ENCODE data around the gene ALPI. TPM values are rescaled to one million over a fixed set of nuclear protein-coding genes. Genes with fewer than 3 reads are reported as not detected.

The ALPI gene
- total and polyA plus RNA-seq, 2 donors (not counting 3 experiments of a cell fraction or from before 2014, with no cell fraction given), result not detected

DNA sequence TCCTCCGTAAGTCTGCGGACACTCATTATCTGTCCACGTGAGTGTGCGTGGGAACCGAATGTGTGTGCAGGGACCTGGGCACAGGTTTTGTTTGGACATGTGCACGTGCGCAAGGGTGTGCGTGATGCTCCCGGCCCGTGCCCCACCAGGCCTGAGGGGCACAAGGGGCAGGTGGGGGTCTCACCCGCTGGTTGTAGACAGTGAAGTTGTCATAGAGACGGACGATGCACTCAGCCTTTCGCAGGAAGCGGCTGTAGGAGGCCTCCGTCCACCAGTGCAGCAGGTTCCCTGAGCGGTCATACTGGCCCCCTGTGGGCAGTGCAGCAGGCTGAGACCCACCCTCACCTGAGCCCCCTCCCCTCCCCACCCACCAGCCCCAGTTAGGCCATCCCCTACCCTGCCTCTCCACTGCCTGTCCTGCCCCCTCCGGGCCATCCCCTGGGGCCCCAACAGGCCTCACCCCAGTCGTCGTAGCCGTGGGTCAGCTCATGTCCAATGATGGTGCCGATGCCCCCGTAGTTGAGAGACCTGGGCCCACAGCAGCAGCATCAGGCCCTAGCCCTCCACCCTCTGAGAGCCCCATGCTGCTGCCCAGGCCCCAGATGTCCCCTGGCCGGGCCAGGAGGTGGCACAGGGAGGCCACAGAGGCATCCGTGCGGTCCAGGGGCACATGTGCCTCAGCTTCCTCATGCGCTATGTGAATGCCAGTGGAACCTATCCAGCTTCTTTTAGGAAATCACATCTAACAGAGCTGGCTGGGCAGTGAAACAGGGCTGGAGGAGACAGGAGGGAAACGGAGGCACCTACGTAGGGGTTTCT, 25.6 kb downstream of the ALPI start:
- Histone ChIP-seq H3K27me3 (ENCODE audit: control insufficient read depth in 2 of 2, insufficient read depth in 2 of 2, low read length in 2 of 2) (peaks cover 15 to 24% of the 10 kb centered on the region in 2 experiments), H3K9ac (replicated peaks; ENCODE audit: extremely low read depth, insufficient read depth, low read length) (no peak overlapping the region), H3K4me1 (ENCODE audit: control insufficient read depth, extremely low read depth, insufficient read depth, low read length) (no peaks in the 10 kb centered on the region), H3K36me3 (ENCODE audit: control insufficient read depth in 2 of 2, extremely low read depth in 1 of 2, insufficient read depth in 2 of 2, low read length in 2 of 2) (no peaks in the 10 kb centered on the region), H2AFZ (ENCODE audit: low read depth, low read length) (no peak overlapping the region), H3K4me3 (replicated peaks in 1 of 3; ENCODE audit: insufficient read depth in 1 of 3, low read depth in 1 of 3, low read length in 3 of 3) (no peak overlapping the region), H3K4me2 (ENCODE audit: insufficient read depth, low read length) (no peak overlapping the region), H3K27ac (ENCODE audit: insufficient read depth, low read depth, low read length) (no peak overlapping the region), H3K79me2 (ENCODE audit: control insufficient read depth, insufficient read depth, low read length) (no peaks in the 10 kb centered on the region), H3K9me1 (replicated peaks; ENCODE audit: control insufficient read depth, extremely low read depth, insufficient read depth, low read length) (no peaks in the 10 kb centered on the region), H4K20me1 (replicated peaks; ENCODE audit: control insufficient read depth, extremely low read depth, insufficient read depth, low read length) (no peaks in the 10 kb centered on the region), H3K9me3 (replicated peaks; ENCODE audit: control insufficient read depth, insufficient read depth, low read length) (no peaks in the 10 kb centered on the region)
- CTCF ChIA-PET, result no interaction called here
- BruUV-seq (replicated peaks), result no TSS peak
- intact Hi-C loops (cut with micrococcal nuclease) (no loop called here), dilution Hi-C loops (cut with MboI; ENCODE audit: extremely low pct_ligation_motif_present, low sequenced_read_pairs) (no loop called here)
- POLR2A ChIA-PET, result no interaction called here
- DNase-seq (ENCODE audit: low read depth, low spot score) (no peak), FAIRE-seq (no peak)
- TF ChIP-seq POLR2AphosphoS5 (IDR thresholded peaks at IDR 0.05; ENCODE audit: insufficient read depth, low read depth, low read length) (no peak), POLR2A (IDR thresholded peaks at IDR 0.05; ENCODE audit: low read depth, low read length) (no peak), FOS (IDR thresholded peaks at IDR 0.05; ENCODE audit: borderline replicate concordance, insufficient read depth, low read length) (no peak), MYC (IDR thresholded peaks at IDR 0.05; ENCODE audit: low read depth, low read length) (no peak), GATA2 (IDR thresholded peaks at IDR 0.05; ENCODE audit: insufficient read depth, insufficient read length, low read depth, low read length) (no peak), EZH2 (IDR thresholded peaks at IDR 0.05; ENCODE audit: borderline replicate concordance, low read depth, low read length, severe bottlenecking) (no peak), JUN (IDR thresholded peaks at IDR 0.05; ENCODE audit: borderline replicate concordance, insufficient read depth, insufficient read length, low read depth) (no peak)
- TF ChIP-seq, protein P1, sequence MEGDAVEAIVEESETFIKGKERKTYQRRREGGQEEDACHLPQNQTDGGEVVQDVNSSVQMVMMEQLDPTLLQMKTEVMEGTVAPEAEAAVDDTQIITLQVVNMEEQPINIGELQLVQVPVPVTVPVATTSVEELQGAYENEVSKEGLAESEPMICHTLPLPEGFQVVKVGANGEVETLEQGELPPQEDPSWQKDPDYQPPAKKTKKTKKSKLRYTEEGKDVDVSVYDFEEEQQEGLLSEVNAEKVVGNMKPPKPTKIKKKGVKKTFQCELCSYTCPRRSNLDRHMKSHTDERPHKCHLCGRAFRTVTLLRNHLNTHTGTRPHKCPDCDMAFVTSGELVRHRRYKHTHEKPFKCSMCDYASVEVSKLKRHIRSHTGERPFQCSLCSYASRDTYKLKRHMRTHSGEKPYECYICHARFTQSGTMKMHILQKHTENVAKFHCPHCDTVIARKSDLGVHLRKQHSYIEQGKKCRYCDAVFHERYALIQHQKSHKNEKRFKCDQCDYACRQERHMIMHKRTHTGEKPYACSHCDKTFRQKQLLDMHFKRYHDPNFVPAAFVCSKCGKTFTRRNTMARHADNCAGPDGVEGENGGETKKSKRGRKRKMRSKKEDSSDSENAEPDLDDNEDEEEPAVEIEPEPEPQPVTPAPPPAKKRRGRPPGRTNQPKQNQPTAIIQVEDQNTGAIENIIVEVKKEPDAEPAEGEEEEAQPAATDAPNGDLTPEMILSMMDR (IDR thresholded peaks at IDR 0.05; ENCODE audit: extremely low read depth in 1 of 2, insufficient read depth in 1 of 2, low read depth in 1 of 2, low read length in 2 of 2), result no peak
- TF ChIP-seq, protein P2, sequence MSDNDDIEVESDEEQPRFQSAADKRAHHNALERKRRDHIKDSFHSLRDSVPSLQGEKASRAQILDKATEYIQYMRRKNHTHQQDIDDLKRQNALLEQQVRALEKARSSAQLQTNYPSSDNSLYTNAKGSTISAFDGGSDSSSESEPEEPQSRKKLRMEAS (IDR thresholded peaks at IDR 0.05; ENCODE audit: insufficient read depth, insufficient read length), result no peak

All from endothelial cell of umbilical vein (primary cell).